HFFc6 (cell line): ENCODE measurements around the gene C2CD4C. TPM values are rescaled to one million over a fixed set of nuclear protein-coding genes. Genes with fewer than 3 reads are reported as not detected.

Experiments
- DNase-seq: peaks from one replicate; pipeline ENCODE4 v3.0.0-alpha.2; 2018
- H3K27ac Mint-ChIP-seq: 2 replicates; pipeline ENCODE4 v1.8.0; 2020; ENCODE audit warnings: mild to moderate bottlenecking, mixed read lengths
- H3K27me3 Mint-ChIP-seq: 2 replicates; pipeline ENCODE4 v1.8.0; 2021; ENCODE audit warnings: mild to moderate bottlenecking, moderate library complexity, mixed read lengths; ENCODE audit not compliant: insufficient read depth
- H3K36me3 Mint-ChIP-seq: 2 replicates; pipeline ENCODE4 v1.8.0; 2021; ENCODE audit warnings: low read depth, mixed read lengths
- H3K4me1 Mint-ChIP-seq: 2 replicates; pipeline ENCODE4 v1.8.0; 2020; ENCODE audit warnings: low read depth, mixed read lengths
- H3K4me3 Mint-ChIP-seq: 2 replicates; pipeline ENCODE4 v1.8.0; 2020; ENCODE audit warnings: mild to moderate bottlenecking, moderate library complexity, mixed read lengths
- H3K9me3 Mint-ChIP-seq: 2 replicates; pipeline ENCODE4 v1.8.0; 2020; ENCODE audit warnings: mild to moderate bottlenecking, mixed read lengths
- CTCF ChIP-seq: fragments of 200-600 bp; sonication (generic); IDR thresholded peaks from 2 replicates; pipeline ENCODE4 v1.5.0; 2021; ENCODE audit warnings: antibody characterized with exemption, mild to moderate bottlenecking
- total RNA-seq, 6 experiments: library from RNA; stranded (reverse); fragmentation: NEBNext Ultra II Directional; extraction: Animal tissue kit (Norgen Biotek cat#: 25700); gene quantifications; 2 replicates in 1 of 6; 3 replicates in 5 of 6; pipeline ENCODE4 v1.2.3, GENCODE V29; 2021

Gene C2CD4C
- total RNA-seq, 6 experiments from 2014 or later = not detected

- no peak for DNase-seq
- Mint-ChIP-seq H3K4me3 (no peak overlapping the region), H3K36me3 (no peaks in the 10 kb centered on the region), H3K4me1 (no peaks in the 10 kb centered on the region), H3K27me3 (peaks cover 7% of the 10 kb centered on the region), H3K9me3 (peaks cover 13% of the 10 kb centered on the region), H3K27ac (no peak overlapping the region)
- no peak for TF ChIP-seq CTCF
Measured at GRCh38 chr19:422213-422916, 13.4 kb upstream of the C2CD4C start.

GRCh38 chr19:419721-420515 lies 11.0 kb upstream of the C2CD4C start:
- H3K4me3 Mint-ChIP-seq = no peak overlapping the region
- peaks cover 7% of the 10 kb centered on the region for H3K27me3 Mint-ChIP-seq
- TF ChIP-seq CTCF = no peak
- no peak for DNase-seq
- no peaks in the 10 kb centered on the region; the same call in 1 of the 2 replicates for H3K9me3 Mint-ChIP-seq
- no peaks in the 10 kb centered on the region for H3K36me3 Mint-ChIP-seq
- H3K4me1 Mint-ChIP-seq = no peaks in the 10 kb centered on the region
- no peak overlapping the region for H3K27ac Mint-ChIP-seq

GRCh38 chr19:418761-419671 lies 10.1 kb upstream of the C2CD4C start:
- Mint-ChIP-seq H3K4me1 (no peaks in the 10 kb centered on the region), H3K27me3 (peaks cover 7% of the 10 kb centered on the region), H3K36me3 (no peaks in the 10 kb centered on the region), H3K9me3 (no peaks in the 10 kb centered on the region; the same call in 1 of the 2 replicates), H3K4me3 (no peak overlapping the region), H3K27ac (no peak overlapping the region)
- no peak for TF ChIP-seq CTCF
- DNase-seq = no peak

DNA sequence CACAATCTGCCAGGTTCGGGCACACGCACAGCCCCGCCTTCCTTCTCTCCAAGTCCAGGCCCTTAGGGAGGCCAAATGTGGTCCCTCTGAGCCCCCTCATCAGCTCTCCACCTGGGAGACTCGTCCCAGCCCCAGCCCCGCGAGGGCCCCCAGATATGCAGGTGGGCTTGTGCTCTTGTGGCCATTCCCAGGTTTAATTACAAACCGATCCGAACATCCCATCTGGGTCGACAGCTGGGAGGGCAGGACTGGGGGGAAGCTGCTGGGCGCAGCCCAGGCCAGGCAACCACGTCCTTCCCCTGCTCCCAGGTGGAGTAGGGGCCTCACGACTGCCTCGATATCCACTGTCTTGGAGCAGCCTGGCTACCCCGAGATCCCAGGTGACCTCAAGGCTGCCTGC lies 7.5 kb upstream of the C2CD4C start:
- Mint-ChIP-seq H3K4me3 (no peak overlapping the region), H3K4me1 (no peaks in the 10 kb centered on the region), H3K27me3 (peaks cover 4% of the 10 kb centered on the region), H3K9me3 (no peaks in the 10 kb centered on the region; the same call in none of the 2 replicates), H3K36me3 (no peaks in the 10 kb centered on the region), H3K27ac (no peak overlapping the region)
- DNase-seq = no peak
- no peak for TF ChIP-seq CTCF

- Mint-ChIP-seq H3K27ac (no peak overlapping the region), H3K36me3 (no peaks in the 10 kb centered on the region), H3K27me3 (peaks cover 3% of the 10 kb centered on the region), H3K9me3 (no peaks in the 10 kb centered on the region; the same call in none of the 2 replicates), H3K4me3 (no peak overlapping the region), H3K4me1 (no peaks in the 10 kb centered on the region)
- no peak for TF ChIP-seq CTCF
- DNase-seq = no peak
Measured at GRCh38 chr19:415292-415691, 6.3 kb upstream of the C2CD4C start.
